Esophagus squamous epithelium (tissue), 5 donors: ENCODE results near the gene HOXB8. TPM values are rescaled to one million over a fixed set of nuclear protein-coding genes. Genes with fewer than 3 reads are reported as not detected.
A peak's percentile ranks its signal among the peaks of the same experiment; 100 is the strongest.

ENCODE experiments used
- DNase-seq: peaks from one replicate; lab custom pipeline; 2025; lab: John Stamatoyannopoulos, UW
- H3K27ac ChIP-seq, 4 donors: fragments of 200-600 bp; sonication (generic); one replicate each; pipeline ENCODE4 v1.5.1; 2016 to 2019; ENCODE audit warnings: mild to moderate bottlenecking in 1 of 4
- H3K27me3 ChIP-seq, 4 donors: fragments of 200-600 bp; sonication (generic); 1 replicate in 3 of 4; 2 replicates in 1 of 4; pipeline versions ENCODE4 v1.5.1 to v1.6.0; 2017 to 2021; ENCODE audit warnings: antibody characterized with exemption in 1 of 4
- H3K36me3 ChIP-seq, 3 donors: fragments of 200-600 bp; sonication (generic); one replicate each; pipeline ENCODE4 v1.5.1; 2016 to 2019
- H3K4me1 ChIP-seq, 3 donors: fragments of 200-600 bp; sonication (generic); one replicate each; pipeline ENCODE4 v1.5.1; 2017 to 2019
- H3K4me3 ChIP-seq, 4 donors: fragments of 200-600 bp; sonication (generic); 1 replicate in 3 of 4; 2 replicates in 1 of 4; pipeline ENCODE4 v1.5.1; 2016 to 2019; ENCODE audit warnings: mild to moderate bottlenecking in 2 of 4, moderate library complexity in 1 of 4
- H3K9me3 ChIP-seq, 3 donors: fragments of 200-600 bp; sonication (generic); one replicate each; pipeline ENCODE4 v1.5.1; 2016 to 2019
- POLR2A ChIP-seq, 4 donors: fragments of 450-650 bp; IDR thresholded peaks; one replicate each; pipeline ENCODE4 v1.6.1; 2017; ENCODE audit warnings: antibody characterized with exemption in 4 of 4, mild to moderate bottlenecking in 4 of 4, moderate library complexity in 3 of 4
- WGBS, 2 donors: methylation state at CpG; one replicate each; pipeline ENCODE4 v1.1.5; 2018; 5-methylcytosine and 5-hydroxymethylcytosine counted together
- intact Hi-C: fragments of 100-400 bp; cut with DNase I; formaldehyde crosslinking; loops from one replicate; pipeline ENCODE4 v1.15.0; 2022
- total RNA-seq, 4 donors: library from RNA; depleted of rRNA; stranded (reverse); fragments of >200 nt; gene quantifications; one replicate each; pipeline ENCODE4 v1.1.0, GENCODE V29; 2016
- TF ChIP-seq, protein P1 (sequence below), 6 experiments: fragments of 450-650 bp in 4 of 6; fragments of 200-600 bp in 2 of 6; sonication (generic) in 2 of 6; IDR thresholded peaks; one replicate each; pipeline ENCODE4 v1.5.1; 2016 to 2019; ENCODE audit warnings: antibody characterized with exemption in 6 of 6, mild to moderate bottlenecking in 4 of 6, moderate library complexity in 4 of 6
- donor health status: DM: yes; HTN: yes; CAD: no.

Gene HOXB8
- total RNA-seq, 4 donors from 2014 or later: not detected

DNA sequence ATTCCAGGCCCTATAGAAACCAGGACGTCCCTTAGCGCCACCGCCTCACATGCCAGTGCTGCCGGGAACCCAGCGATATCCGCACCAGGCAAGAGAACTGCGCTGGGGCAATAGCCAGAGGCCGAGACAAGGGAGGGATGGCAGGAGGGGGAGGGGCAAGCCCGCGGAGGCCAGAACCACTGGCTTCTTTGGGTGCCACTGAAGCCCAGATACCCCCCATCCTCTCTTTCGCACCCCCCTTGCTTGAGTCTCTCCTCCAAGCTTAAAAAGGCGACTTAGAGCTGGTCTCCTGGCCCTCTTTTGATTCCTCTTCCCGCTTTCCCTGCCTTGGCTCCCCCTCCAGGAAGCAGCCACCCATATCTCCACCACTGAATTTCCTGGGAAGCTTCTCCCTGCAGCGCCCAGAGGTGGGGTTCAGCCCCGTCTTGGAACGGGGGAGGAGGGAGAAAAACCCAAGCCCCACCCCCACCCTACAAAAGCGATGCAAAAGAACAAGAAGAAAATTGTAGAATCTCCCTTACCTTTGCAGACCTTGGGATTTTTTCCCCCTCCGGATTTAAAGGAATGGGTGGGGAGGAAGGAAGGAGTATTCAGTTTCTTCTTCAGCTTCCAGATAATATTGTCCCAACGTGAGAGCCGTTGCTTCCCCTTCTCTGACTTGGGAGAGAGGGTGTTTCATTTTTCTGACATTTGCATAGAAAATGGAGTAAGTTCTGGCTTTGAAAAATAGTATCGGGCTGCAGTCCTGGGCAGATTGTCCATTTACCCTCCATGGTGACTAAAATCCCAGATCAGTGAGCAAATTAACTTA lies 10.9 kb downstream of the HOXB8 start:
- H3K4me3 ChIP-seq: peak overlapping the region in 1 of 4 donors; percentile 24
- peaks cover 27 to 100% (median 81%) of the 10 kb centered on the region in 4 donors for H3K27me3 ChIP-seq
- no peak for DNase-seq
- no peaks in the 10 kb centered on the region for H3K36me3 ChIP-seq
- TF ChIP-seq, protein P1, sequence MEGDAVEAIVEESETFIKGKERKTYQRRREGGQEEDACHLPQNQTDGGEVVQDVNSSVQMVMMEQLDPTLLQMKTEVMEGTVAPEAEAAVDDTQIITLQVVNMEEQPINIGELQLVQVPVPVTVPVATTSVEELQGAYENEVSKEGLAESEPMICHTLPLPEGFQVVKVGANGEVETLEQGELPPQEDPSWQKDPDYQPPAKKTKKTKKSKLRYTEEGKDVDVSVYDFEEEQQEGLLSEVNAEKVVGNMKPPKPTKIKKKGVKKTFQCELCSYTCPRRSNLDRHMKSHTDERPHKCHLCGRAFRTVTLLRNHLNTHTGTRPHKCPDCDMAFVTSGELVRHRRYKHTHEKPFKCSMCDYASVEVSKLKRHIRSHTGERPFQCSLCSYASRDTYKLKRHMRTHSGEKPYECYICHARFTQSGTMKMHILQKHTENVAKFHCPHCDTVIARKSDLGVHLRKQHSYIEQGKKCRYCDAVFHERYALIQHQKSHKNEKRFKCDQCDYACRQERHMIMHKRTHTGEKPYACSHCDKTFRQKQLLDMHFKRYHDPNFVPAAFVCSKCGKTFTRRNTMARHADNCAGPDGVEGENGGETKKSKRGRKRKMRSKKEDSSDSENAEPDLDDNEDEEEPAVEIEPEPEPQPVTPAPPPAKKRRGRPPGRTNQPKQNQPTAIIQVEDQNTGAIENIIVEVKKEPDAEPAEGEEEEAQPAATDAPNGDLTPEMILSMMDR (IDR thresholded peaks at IDR 0.05): no peak
- no peak for TF ChIP-seq POLR2A (IDR thresholded peaks at IDR 0.05)
- H3K27ac ChIP-seq: no peak overlapping the region
- intact Hi-C loops: no loop called here
- WGBS, 2 donors: 9 to 12% methylated on average over 13 to 16 of the region's 21 CpGs
- peaks cover 5 to 29% (median 5%) of the 10 kb centered on the region in 3 donors for H3K4me1 ChIP-seq
- no peaks in the 10 kb centered on the region for H3K9me3 ChIP-seq

DNA sequence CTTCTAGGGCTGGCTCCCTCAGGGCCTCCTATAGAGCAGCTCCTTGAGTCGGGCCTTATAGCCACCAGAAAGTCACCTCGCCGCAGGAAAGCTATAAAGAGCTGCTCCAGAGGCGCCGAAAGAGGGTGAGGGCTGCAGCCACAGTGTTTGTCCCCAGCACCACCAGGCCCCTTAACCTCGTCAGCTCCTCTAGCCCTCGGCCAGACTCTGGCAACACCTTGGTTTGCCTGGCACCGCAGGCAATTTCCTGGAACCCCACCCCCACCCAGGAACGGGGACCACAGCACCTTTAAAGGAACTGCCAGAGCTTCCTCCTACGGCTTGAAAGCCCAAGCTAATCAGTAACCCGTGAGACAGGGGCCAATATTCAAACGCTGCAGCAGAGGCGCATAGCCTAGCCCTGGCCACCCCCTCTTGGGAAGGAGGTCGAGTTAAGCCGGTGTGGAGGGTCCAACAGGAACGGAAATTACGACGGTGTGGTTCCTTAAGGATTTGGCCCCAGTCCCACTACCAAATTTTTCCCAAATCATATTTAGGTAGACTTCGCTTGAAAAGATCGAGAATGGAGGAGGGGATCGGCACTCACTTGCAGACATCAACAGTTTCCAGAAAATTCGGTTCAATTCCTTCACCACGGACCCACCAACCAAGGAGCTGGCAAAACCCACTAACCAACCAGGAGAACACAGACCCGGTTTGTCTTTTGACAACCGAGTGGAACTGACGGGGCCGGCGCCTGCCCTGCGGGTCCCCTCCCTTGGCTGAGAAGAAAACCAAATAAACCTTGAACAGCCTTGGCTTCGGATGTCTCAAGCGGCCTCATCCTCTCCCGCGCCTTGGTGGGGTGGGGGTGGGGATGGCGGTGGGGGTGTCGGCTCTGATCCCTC lies 13.3 kb downstream of the HOXB8 start:
- TF ChIP-seq, protein P1 (IDR thresholded peaks at IDR 0.05): no peak
- no peak for TF ChIP-seq POLR2A (IDR thresholded peaks at IDR 0.05)
- intact Hi-C loops: no loop called here
- Histone ChIP-seq H3K27ac (no peak overlapping the region), H3K9me3 (no peaks in the 10 kb centered on the region), H3K4me3 (peak overlapping the region in 1 of 4 donors; percentile 22), H3K27me3 (peaks cover 17 to 100% (median 81%) of the 10 kb centered on the region in 4 donors), H3K4me1 (peaks cover 16 to 47% (median 19%) of the 10 kb centered on the region in 3 donors), H3K36me3 (no peaks in the 10 kb centered on the region)
- 10 to 24% methylated on average over 13 to 14 of the region's 35 CpGs for WGBS, 2 donors
- no peak for DNase-seq

DNA sequence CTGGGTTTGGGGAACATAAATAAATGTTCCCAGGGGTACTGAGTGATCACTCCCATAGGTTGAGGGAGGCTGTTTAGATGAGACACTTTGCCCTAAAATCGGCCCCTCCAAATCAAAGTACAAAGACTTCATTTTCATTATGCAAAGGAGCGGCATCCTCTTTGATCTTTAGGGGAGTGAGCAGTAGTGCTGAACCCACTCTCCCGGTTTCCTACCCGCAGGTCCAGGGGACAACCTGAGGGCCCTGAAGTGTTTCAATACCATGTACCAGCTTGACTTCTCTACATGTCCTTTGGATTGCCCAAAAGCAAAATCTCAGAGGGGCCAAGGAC lies 13.9 kb downstream of the HOXB8 start:
- DNase-seq: no peak
- Histone ChIP-seq H3K27ac (no peak overlapping the region), H3K4me1 (peaks cover 16 to 53% (median 25%) of the 10 kb centered on the region in 3 donors), H3K36me3 (no peaks in the 10 kb centered on the region), H3K4me3 (no peak overlapping the region), H3K9me3 (no peaks in the 10 kb centered on the region), H3K27me3 (peaks cover 17 to 100% (median 81%) of the 10 kb centered on the region in 4 donors)
- TF ChIP-seq, protein P1 (IDR thresholded peaks at IDR 0.05): no peak
- no peak for TF ChIP-seq POLR2A (IDR thresholded peaks at IDR 0.05)
- 39% methylated on average over 4 of the region's 4 CpGs; no CpG with 5 or more reads in 1 of the 2 donors for WGBS, 2 donors
- intact Hi-C loops: no loop called here

DNA sequence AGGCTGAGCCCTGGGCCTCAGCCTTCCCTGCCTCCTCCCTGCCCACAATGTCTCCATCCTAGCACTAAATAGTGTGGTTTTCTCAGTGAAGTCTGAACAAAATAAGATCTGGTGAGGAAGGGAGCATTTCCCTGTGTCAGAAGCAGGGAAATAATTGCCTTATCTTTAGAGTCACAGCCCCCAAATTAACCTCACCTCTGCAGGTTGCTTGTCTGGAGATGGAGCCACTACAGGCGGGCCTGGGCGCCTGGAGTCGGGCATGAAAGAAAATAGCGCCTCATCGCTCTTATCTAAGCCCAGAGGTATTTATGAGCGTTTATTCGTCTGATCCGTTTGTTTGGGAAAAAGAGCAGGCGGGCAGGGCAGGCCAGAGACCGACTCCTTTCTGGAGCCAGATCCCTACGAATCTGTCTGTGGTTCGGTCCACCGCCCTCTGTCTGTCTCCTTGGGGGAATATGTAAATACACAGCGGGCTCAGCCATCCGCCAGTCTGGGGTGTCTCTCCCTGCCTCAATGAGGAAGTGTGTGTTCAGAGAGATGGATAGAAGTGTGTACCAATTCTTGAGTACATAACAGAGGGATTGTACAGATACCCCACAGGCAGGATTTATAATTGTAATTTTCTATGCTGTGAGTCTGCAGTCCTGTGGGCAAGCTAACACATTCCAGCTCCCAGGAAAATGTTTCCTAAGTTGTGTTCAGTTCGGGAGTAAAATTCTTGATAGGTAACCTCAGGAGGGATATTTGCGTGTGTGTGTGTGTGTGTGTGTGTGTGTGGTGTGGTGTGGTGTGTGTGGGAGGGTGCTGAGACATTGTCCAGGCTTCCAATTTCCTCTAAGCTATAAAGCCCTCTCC lies 14.6 kb downstream of the HOXB8 start:
- Histone ChIP-seq H3K36me3 (no peaks in the 10 kb centered on the region), H3K4me1 (peaks cover 16 to 56% (median 27%) of the 10 kb centered on the region in 3 donors), H3K27me3 (peaks cover 12 to 100% (median 75%) of the 10 kb centered on the region in 4 donors), H3K27ac (no peak overlapping the region), H3K4me3 (no peak overlapping the region), H3K9me3 (no peaks in the 10 kb centered on the region)
- no peak for DNase-seq
- intact Hi-C loops: no loop called here
- no peak for TF ChIP-seq POLR2A (IDR thresholded peaks at IDR 0.05)
- TF ChIP-seq, protein P1 (IDR thresholded peaks at IDR 0.05): no peak
- 60 to 64% methylated on average over 16 of the region's 17 CpGs for WGBS, 2 donors
